ENCODE results near the gene DNMT3B. TPM values are rescaled to one million over a fixed set of nuclear protein-coding genes. Genes with fewer than 3 reads are reported as not detected.
A peak's percentile ranks its signal among the peaks of the same experiment; 100 is the strongest.

Gene DNMT3B
- total RNA-seq, 2 donors from 2014 or later, result 0.84 to 2.2 TPM

- ATAC-seq, result no peak
- peak overlapping the region; percentile 32 to 66 for H3K27ac Mint-ChIP-seq
- no peak for DNase-seq (ENCODE audit: low spot score in 2 of 2)
- H3K36me3 Mint-ChIP-seq, result peaks cover 6 to 58% of the 10 kb centered on the region in 2 donors
- peaks cover 0 to 6% of the 10 kb centered on the region in 2 donors for H3K9me3 Mint-ChIP-seq
These were observed 67.3 kb downstream of the DNMT3B start for GRCh38 chr20:32829311-32830005.

DNA sequence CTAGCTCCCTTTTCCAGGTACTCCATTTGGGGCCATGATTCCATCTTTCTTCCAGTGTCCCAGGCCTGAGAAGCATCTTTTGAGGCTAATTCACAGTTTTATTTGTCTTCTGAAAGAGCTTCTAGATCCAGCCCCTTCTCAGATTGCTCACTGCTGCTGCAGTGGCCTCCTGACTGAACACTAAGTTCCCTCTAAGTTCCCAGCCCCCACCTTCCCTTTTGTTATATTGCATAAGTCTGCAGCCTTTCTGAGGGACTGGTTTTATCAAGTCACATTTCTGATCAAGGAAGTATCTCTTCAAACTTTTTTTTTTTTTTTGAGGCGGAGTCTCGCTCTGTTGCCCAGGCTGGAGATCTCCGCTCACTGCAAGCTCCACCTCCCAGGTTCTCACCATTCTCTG, 68.3 kb downstream of the DNMT3B start:
- Mint-ChIP-seq H3K36me3 (peaks cover 6 to 64% of the 10 kb centered on the region in 2 donors), H3K27ac (peak overlapping the region in 1 of 2 donors; percentile 88), H3K9me3 (peaks cover 0 to 6% of the 10 kb centered on the region in 2 donors)
- DNase-seq (ENCODE audit: low spot score in 2 of 2) (no peak), ATAC-seq (no peak)

DNA sequence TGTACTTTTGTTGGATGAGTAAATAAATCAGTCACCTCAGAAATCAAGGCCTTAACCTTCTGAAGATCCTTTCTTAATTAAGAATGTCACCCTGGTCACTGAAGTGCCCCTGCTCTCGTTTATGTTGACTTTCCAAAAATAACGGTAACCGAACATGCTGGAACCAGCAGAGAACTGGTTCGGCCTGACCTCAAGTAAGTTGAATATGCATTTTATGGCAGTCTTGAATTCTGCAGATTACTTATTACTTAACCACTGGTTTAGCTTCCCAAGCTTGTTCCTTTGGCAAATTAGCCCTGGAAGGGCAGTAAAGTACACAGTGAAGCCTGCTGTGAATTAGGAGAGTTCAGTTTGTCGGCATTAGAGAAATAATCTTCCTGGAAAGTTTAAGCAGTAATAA, 69.8 kb downstream of the DNMT3B start:
- H3K27ac Mint-ChIP-seq, result peak overlapping the region; percentile 62 to 85
- no peak for DNase-seq (ENCODE audit: low spot score in 2 of 2)
- ATAC-seq, result no peak
- peaks cover 13 to 64% of the 10 kb centered on the region in 2 donors for H3K36me3 Mint-ChIP-seq
- H3K9me3 Mint-ChIP-seq, result peaks cover 0 to 6% of the 10 kb centered on the region in 2 donors

DNA sequence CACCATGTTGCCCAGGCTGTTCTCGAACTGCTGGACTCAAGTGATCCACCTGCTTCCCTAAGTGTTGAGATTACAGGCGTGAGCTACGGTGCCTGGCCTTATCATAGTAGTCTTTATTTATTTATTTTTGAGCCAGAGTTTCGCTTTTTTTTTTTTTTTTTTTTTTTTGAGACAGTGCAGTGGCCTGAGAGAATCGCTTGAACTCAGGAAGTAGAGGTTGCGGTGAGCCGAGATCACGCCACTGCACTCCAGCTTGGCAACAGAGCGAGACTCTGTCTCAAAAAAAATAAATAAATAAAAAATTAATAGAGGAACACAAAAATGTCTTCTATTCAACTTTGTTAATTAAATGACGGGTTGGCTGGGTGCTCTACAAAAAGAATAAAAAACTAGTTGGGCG, 70.5 kb downstream of the DNMT3B start:
- Mint-ChIP-seq H3K36me3 (peaks cover 13 to 63% of the 10 kb centered on the region in 2 donors), H3K27ac (peak overlapping the region; percentile 62 to 74), H3K9me3 (peaks cover 0 to 6% of the 10 kb centered on the region in 2 donors)
- ATAC-seq, result peak; percentile 39 to 54
- no peak for DNase-seq (ENCODE audit: low spot score in 2 of 2)

- DNase-seq (ENCODE audit: low spot score in 2 of 2) (no peak), ATAC-seq (no peak)
These were observed 72.8 kb downstream of the DNMT3B start for GRCh38 chr20:32834972-32835371.

DNA sequence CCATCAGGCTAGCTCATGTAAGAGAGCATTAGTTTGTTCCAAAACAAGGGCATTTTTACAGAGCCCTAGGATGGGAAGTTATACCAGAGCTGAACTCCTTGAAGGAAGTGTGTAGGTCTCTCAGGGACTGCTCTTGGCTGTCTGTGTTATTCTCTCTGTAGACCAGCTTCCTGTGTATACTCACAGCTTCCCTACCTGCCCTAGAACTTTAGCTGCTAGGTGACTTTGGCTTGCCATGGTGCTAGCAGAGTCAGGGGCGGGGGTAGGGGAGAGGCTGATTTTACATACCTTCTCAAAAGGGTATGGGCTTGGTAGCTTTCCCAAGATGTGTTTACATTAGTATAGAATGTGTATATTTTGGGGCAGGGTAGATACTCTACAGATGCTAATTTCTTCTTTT, 75.0 kb downstream of the DNMT3B start:
- H3K27ac Mint-ChIP-seq, result no peak overlapping the region

More at GRCh38 chr20:32834972-32835371, 72.8 kb downstream of the DNMT3B start:
- Mint-ChIP-seq H3K36me3 (peaks cover 7 to 50% of the 10 kb centered on the region in 2 donors), H3K9me3 (peaks cover 0 to 6% of the 10 kb centered on the region in 2 donors), H3K27ac (no peak overlapping the region)

GRCh38 chr20:32839227-32839981, 77.2 kb downstream of the DNMT3B start:
- H3K36me3 Mint-ChIP-seq, result peaks cover 10 to 36% of the 10 kb centered on the region in 2 donors
- H3K9me3 Mint-ChIP-seq, result no peaks in the 10 kb centered on the region
- peak; percentile 77 to 96 for ATAC-seq
- peak overlapping the region; percentile 60 to 91 for H3K27ac Mint-ChIP-seq
- peak in 1 of 2 donors; percentile 36 for DNase-seq (ENCODE audit: low spot score in 2 of 2)

More for the DNA sequence above, 75.0 kb downstream of the DNMT3B start:
- no peak for ATAC-seq
- Mint-ChIP-seq H3K9me3 (no peaks in the 10 kb centered on the region), H3K36me3 (peaks cover 10 to 44% of the 10 kb centered on the region in 2 donors)
- DNase-seq (ENCODE audit: low spot score in 2 of 2), result no peak

GRCh38 chr20:32839982-32840285, 77.7 kb downstream of the DNMT3B start:
- DNase-seq (ENCODE audit: low spot score in 2 of 2), result no peak
- Mint-ChIP-seq H3K27ac (peak overlapping the region; percentile 11 to 85), H3K36me3 (peaks cover 10 to 36% of the 10 kb centered on the region in 2 donors), H3K9me3 (no peaks in the 10 kb centered on the region)
- ATAC-seq, result peak in 1 of 2 donors; percentile 44

DNA sequence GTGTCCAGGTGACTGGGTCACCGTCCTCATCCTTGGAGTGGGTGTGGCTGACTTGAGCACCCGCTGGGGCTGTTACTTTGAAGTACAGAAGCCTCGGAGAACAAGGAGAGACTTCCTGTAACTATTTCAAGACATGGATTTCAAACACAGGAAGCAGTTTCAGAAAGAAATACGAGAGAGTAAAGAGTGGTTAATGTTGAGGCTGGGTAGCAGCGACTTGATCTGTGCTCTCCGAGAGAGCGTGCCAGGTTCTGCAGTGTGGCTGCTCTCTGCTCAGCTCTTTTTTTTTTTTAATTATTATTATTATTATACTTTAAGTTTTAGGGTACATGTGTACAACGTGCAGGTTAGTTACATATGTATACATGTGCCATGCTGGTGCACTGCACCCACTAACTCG, 79.0 kb downstream of the DNMT3B start:
- peaks cover 9 to 30% of the 10 kb centered on the region in 2 donors for H3K36me3 Mint-ChIP-seq
- ATAC-seq, result no peak
- peak overlapping the region in 1 of 2 donors; percentile 90 for H3K27ac Mint-ChIP-seq
- H3K9me3 Mint-ChIP-seq, result no peaks in the 10 kb centered on the region
- no peak for DNase-seq (ENCODE audit: low spot score in 2 of 2)

GRCh38 chr20:32841632-32842031, 79.4 kb downstream of the DNMT3B start:
- ATAC-seq, result no peak
- peaks cover 4 to 32% of the 10 kb centered on the region in 2 donors for H3K36me3 Mint-ChIP-seq

GRCh38 chr20:32842688-32843524, 80.7 kb downstream of the DNMT3B start:
- peaks cover 12 to 45% of the 10 kb centered on the region in 2 donors for H3K36me3 Mint-ChIP-seq
- DNase-seq (ENCODE audit: low spot score in 2 of 2) (no peak), ATAC-seq (no peak)
- H3K9me3 Mint-ChIP-seq, result no peaks in the 10 kb centered on the region
- H3K27ac Mint-ChIP-seq, result peak overlapping the region in 1 of 2 donors; percentile 48

More at GRCh38 chr20:32841632-32842031, 79.4 kb downstream of the DNMT3B start:
- Mint-ChIP-seq H3K9me3 (no peaks in the 10 kb centered on the region), H3K27ac (peak overlapping the region in 1 of 2 donors; percentile 37)
- no peak for DNase-seq (ENCODE audit: low spot score in 2 of 2)

- Mint-ChIP-seq H3K36me3 (peaks cover 12 to 49% of the 10 kb centered on the region in 2 donors), H3K9me3 (no peaks in the 10 kb centered on the region), H3K27ac (peak overlapping the region in 1 of 2 donors; percentile 19)
- ATAC-seq, result no peak
- no peak for DNase-seq (ENCODE audit: low spot score in 2 of 2)
These were observed 83.6 kb downstream of the DNMT3B start for GRCh38 chr20:32845786-32846185.

DNA sequence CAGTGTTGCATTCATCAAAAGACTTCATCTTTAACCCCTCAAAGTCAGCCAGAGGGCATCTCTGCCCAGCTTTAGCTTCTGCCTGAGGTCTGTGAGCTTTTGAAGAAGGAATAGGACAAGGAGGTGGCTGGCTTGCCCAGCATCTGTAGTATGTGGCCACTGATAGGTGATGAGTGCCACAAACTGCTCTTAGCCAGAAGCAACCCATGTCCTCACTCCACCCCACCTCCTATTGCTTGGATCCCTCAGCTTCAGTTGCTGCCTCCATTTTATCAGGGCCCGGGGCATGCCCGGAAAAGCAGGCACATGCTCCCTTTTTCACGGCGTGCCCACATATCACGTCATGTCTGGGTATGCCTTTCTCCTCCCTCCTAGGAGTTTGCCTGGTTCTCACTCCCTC, 84.7 kb downstream of the DNMT3B start:
- DNase-seq (ENCODE audit: low spot score in 2 of 2) (no peak), ATAC-seq (no peak)
- Mint-ChIP-seq H3K9me3 (no peaks in the 10 kb centered on the region), H3K36me3 (peaks cover 8 to 38% of the 10 kb centered on the region in 2 donors), H3K27ac (peak overlapping the region in 1 of 2 donors; percentile 52)

DNA sequence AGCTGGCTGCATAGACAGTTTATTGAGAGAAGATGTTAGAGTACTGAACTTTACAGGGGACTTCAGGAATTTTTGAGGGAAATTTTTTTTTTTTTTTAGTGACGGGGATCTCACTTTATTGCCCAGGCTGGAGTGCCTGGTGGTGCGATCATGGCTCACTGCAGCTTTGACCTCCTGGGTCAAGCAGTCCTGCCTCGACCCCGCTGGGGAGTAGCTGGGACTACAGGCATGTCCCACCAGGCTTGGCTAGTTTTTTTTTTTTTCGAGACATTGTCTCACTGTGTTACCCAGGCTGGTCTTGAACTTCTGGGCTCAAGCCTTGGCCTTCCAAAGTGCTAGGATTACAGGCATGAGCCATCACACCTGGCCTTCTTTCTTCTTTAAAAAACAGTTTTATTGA, 85.8 kb downstream of the DNMT3B start:
- ATAC-seq (no peak), DNase-seq (ENCODE audit: low spot score in 2 of 2) (no peak)
- Mint-ChIP-seq H3K36me3 (peaks cover 8 to 34% of the 10 kb centered on the region in 2 donors), H3K9me3 (no peaks in the 10 kb centered on the region), H3K27ac (peak overlapping the region in 1 of 2 donors; percentile 21)

DNA sequence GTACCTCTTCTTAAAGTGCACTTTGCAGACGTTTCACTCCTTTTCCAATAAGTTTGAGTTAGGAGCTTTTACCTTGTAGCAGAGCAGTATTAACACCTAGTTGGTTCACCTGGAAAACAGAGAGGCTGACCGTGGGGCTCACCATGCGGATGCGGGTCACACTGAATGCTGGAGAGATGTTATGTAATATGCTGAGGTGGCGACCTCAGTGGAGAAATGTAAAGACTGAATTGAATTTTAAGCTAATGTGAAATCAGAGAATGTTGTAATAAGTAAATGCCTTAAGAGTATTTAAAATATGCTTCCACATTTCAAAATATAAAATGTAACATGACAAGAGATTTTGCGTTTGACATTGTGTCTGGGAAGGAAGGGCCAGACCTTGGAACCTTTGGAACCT, 86.7 kb downstream of the DNMT3B start:
- Mint-ChIP-seq H3K27ac (no peak overlapping the region), H3K36me3 (peaks cover 8 to 39% of the 10 kb centered on the region in 2 donors), H3K9me3 (no peaks in the 10 kb centered on the region)
- DNase-seq (ENCODE audit: low spot score in 2 of 2) (no peak), ATAC-seq (no peak)

GRCh38 chr20:32849577-32849976, 87.4 kb downstream of the DNMT3B start:
- DNase-seq (ENCODE audit: low spot score in 2 of 2) (no peak), ATAC-seq (no peak)
- H3K36me3 Mint-ChIP-seq, result peaks cover 8 to 37% of the 10 kb centered on the region in 2 donors
- H3K27ac Mint-ChIP-seq, result no peak overlapping the region
- H3K9me3 Mint-ChIP-seq, result no peaks in the 10 kb centered on the region

All from activated naive CD4-positive, alpha-beta T cell treated with anti-CD3 and anti-CD28 coated beads, Interleukin-2, amount 50 U/mL, for 72 hours (primary cell).